Measurements from ENCODE around the gene UBE3D.

DNA sequence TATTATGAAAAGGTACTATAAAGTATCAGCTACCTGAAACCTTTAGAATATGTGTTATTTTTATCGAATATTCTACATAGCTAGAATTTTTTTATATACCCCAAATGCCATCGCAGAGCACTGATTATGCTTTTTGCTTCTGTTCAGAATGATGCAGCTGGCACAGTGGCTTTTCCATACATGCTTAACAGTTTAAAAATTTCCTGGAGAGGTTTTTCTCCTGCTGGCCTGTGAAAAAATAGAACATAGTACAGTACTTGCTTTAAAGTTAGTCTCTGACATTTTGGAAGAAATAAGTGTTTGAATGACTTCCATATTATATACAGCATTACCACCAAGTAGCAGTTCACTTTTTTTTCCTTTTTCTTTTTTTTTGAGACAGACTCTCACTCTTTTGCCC lies 7.1 kb upstream of the UBE3D start:
- TF ChIP-seq, protein P1, sequence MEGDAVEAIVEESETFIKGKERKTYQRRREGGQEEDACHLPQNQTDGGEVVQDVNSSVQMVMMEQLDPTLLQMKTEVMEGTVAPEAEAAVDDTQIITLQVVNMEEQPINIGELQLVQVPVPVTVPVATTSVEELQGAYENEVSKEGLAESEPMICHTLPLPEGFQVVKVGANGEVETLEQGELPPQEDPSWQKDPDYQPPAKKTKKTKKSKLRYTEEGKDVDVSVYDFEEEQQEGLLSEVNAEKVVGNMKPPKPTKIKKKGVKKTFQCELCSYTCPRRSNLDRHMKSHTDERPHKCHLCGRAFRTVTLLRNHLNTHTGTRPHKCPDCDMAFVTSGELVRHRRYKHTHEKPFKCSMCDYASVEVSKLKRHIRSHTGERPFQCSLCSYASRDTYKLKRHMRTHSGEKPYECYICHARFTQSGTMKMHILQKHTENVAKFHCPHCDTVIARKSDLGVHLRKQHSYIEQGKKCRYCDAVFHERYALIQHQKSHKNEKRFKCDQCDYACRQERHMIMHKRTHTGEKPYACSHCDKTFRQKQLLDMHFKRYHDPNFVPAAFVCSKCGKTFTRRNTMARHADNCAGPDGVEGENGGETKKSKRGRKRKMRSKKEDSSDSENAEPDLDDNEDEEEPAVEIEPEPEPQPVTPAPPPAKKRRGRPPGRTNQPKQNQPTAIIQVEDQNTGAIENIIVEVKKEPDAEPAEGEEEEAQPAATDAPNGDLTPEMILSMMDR (IDR thresholded peaks at IDR 0.05), result no peak
- TF ChIP-seq POLR2A (IDR thresholded peaks at IDR 0.05), result no peak

Data from uterus (tissue), 2 donors.